Activated CD8-positive, alpha-beta memory T cell treated with anti-CD3 and anti-CD28 coated beads for 24 hours (primary cell): ENCODE measurements around the gene DTHD1.

Experiments used
- DNase-seq: peaks from one replicate; pipeline ENCODE4 v3.0.0-alpha.2; 2020

DTHD1 gene

DNA sequence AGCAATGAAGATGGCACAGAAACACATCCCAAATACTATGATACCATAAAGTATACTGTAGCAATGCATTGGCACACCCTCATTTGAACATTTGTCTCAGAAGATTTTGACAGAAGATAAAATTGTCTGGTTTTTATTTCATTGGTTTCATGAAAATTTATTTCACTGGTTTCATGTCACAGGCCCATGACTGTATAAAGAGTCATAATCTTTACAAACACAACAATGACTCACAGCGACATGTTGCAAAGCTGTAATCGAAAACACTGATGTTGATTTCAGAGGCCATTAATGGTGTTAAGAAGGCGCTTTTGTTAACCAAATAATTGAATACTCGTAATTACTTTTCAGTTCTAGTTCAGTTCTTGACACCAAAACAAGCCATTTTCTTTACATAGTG is 8.1 kb upstream of the DTHD1 start:
- DNase-seq = no peak

GRCh38 chr4:36274158-36274557 is 7.3 kb upstream of the DTHD1 start:
- DNase-seq = no peak

DNA sequence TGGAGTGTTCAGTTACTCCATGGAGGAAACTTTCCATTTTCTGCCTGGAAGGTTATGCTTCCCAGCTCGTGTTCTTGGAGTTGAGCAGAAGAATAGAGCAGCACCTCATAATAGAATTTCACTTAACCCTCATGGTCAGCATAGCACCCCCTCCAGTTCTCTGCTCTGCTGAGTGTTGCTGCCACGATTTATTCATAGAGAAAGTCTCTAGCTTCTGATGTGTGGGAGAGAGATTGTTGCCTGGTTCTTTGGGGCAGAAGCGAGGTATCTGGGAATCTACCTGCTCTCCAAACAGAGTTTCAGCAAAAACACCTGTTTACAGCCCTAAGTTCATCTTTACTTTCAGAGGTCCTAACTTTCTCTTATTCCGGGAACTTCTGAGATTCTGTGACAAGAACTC is 3.9 kb upstream of the DTHD1 start:
- DNase-seq = no peak

- no peak for DNase-seq
Measured at GRCh38 chr4:36278789-36279188, 2.6 kb upstream of the DTHD1 start.

DNA sequence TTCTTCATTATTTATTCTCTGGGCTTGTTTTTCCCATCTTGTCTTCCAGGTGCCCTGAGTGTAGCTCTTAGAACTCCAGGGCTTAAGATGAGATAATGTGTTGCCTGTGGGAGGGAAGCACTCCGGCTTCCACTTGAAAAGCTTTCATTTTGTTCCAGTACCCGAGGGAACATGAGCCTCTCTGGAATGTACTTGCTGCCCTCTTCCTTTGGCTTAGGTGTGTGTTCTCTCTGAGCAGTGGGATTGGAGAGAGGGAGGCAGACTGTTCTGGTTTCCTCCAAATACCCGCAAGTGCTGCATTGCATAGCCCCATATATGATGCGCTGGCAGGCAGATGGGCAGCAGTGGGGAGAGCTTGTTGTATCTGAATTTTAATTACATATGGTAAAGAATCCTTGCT is 861 bp upstream of the DTHD1 start:
- no peak for DNase-seq

DNA sequence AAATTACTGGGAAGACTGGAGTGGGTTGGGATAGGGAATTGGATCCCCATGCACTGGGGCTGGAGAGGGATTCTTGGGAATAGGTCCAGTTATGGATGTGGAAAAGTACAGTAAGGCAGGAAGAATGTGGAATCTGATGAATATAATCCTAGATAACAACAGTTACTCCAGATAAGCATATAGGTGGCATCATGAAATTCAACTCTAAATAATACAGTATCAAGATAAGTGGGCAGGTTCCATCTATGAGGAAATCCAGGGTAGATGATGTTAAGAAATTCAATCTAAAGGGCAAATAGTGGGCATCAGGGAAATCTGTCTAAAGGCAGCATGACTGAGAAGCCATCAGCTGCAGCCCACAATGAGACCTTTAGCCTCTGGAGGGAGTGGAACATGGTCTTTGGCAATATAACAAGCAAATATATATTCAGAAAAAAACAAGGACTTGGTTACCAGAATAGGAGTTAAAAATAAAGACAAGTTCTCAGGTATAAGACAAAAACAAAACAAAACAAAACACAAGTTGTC is 1.2 kb downstream of the DTHD1 start:
- no peak for DNase-seq

DNA sequence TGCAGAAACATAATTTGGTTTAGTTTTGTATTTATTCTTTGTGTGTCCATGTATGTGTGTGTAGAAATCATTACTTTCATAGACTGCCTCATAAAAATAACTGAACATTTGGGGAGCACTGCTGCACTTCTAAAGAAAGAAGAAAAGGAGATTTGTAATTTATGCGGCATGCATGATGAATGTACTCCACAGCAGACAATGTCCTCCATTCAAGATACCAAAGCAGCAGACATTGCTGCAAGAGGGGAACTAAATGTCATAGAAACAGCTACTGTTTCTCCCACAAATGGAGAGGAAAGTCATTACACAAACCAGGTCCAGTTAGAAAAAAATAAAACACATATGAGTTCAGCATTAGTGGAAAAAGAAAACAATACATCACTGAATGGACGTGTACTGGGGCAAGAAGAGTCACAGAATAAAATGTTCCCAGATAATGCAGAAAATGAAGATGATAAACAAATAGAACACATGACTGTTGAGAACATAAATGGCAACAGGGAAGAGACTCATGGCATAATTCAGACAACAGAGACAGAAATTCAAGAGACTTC is 2.6 kb downstream of the DTHD1 start:
- DNase-seq = no peak

DNA sequence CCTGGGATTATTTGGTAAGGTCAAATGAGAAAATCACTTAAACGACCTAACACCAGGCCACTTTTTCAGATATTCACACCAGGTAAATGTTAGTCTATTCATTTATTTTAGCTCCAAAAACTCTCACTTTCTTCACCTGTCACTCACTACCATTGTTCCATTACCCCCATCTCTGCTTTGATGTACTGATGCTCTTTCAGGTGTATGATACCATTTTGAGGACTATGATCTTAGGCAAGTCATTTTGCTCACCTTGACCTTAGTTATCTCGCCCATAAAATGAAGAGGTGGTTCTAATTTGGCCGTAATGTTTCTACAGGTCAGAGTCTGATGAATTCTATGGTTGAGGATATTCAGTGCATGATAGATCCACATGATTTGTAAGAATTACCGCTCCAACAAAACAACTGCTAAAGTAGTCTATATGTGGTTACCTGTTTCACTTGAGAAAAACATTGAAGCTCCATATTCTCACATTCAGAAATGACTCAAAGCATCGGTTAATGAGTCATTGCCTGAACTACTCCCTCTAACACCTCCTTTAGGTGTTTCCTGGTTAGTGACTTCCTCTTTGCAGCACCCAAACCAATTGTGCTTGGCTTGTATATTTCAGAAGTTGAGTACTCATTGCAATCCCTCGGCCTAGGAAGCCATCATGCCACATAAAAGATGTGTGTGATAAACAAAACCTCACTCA is 4.5 kb downstream of the DTHD1 start:
- DNase-seq = no peak

- no peak for DNase-seq
Measured at GRCh38 chr4:36286481-36286871, 5.1 kb downstream of the DTHD1 start.

DNA sequence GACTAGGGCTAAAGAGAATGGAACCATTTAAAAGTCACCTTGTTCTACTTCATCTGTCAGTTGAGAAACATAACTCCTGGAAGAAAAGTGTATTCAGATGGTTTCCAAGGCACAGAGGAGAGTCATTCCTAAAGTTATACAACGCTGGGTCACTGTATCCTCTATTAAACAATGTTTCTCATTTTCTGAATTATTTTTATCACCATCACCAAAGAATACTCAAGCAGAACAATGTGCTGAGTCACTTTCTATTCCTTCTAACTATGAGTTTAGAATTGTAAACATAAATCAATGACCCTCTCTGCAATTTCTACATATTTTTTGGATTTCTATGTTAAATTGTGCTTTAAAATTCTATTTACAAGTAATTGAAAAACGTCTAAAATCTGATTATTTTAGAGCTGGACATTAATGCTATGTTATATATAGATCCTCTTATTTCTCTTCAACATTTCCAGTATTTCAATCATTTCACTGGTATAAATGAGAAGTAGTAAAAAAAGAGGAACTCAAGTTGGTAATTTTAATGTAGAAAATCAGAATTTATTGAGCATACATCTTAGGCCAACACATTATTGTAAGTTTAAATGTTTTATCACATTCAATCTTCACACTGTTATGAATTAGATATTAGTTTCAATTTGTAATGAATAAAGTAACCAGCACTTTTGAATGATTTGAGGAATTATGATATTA is 7.5 kb downstream of the DTHD1 start:
- DNase-seq = no peak

DNA sequence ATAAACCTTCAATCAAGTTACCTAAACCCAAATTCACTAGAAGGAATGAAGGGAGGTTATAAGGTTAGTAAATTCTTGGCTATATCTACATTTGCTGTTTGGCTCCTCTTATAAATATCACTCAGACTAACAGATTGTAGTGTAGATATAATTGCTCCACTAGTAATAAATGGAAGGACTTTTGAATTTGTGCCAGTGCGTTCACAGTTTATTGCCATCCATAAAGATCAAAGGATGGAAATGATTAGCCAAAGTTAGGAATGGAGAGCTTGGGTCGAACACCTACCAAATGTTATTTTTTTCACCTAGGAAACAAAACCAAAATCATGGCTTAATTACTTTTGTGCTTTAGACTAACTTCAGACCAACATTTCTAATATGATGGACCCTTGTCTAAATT is 9.2 kb downstream of the DTHD1 start:
- no peak for DNase-seq

DNA sequence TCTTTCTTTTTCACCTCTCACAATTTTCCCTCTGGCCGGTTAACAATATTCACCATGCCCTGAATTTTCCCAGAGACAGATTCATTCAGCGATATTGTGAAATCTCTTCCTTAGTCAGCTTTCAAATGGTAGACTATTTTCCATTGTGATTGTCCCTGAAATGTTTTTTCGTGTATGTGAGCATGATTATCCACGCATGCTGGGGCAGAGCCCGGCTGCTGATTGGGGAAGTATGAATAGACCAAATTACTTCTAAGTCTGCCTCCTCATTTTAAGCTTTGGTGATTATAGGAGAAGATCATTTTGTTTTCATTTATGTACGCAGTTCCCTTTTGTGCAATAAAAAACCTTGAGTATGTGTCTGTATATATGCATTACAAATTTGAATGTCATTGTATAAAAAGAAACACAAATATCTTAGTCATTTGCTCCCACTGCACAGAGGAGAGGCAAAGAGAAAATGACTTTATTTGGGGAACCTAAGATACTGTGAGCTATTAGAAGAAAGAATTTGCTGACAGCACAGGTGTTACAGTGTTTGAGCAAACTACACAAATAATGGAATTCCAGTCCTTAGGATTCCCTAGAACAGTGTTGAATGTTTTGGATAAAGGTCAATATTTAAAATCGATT is 11.3 kb downstream of the DTHD1 start:
- no peak for DNase-seq

DNA sequence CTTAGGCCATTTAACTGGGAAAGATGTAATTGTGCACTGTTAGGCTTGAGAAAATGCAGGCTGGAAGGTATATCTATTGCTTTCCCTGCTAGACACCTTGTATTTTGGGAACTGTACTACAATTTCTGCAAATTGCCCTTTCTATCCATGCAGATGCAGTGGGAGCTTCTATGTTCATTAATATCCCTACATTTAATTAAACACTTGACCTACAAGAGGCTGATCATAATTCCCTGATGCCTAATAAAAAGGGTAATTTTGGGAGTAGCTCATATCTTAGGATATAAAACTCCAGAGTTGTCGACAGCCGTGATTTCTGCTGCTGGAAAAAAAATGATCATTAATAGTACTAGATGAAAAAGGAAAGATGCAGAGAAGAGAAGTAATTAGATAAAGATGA is 19.7 kb downstream of the DTHD1 start:
- DNase-seq = no peak

- DNase-seq = no peak
Measured at GRCh38 chr4:36303426-36304137, 22.2 kb downstream of the DTHD1 start.

DNA sequence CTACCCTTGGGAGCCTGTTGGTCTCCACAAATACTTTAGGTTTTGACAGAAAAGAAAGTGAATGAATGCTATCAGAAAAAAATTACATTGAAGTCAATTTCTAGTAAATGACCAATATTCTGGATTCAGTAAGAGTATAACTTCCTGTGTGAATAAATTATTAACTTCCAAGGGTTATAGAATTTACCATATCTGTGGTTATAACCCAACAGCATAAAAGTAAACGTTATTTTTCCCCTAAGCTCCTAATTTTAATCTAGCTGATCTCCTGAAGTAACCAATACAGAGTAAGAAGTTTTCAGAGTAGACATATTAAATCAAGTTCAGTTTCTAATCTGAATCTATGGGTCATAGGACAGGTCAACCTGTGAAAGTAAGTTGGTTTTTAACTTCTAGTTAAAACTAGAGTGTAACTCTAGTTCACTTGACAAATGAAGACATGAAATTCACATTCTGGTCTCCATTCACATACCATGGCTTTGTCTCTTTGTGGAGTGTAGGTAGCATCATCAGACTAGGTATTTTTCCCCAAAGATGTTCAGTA is 22.8 kb downstream of the DTHD1 start:
- no peak for DNase-seq

- DNase-seq = no peak
Measured at GRCh38 chr4:36308150-36308549, 26.7 kb downstream of the DTHD1 start.

DNA sequence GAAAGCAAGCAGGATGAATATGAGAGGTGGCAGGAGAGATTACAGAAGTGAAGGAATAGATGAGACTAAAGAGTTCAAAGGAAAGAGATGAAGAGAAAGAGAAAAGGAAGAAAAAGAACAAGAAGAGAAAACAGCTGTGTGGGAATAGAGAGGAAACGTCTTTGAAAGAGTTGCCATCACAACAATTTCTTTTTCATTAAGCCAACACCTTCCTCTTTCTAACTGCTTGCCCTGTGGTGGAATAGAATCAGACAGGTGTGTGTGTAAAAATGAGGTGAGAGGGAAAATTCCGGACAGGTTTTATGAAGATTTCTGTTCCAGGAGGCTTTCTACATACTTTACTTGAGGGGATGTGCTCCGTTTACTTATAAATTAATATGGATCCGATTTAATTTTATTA is 28.8 kb downstream of the DTHD1 start:
- no peak for DNase-seq

GRCh38 chr4:36310793-36311192 is 29.4 kb downstream of the DTHD1 start:
- no peak for DNase-seq

- no peak for DNase-seq
Measured at GRCh38 chr4:36312511-36312910, 31.1 kb downstream of the DTHD1 start.

- no peak for DNase-seq
Measured at GRCh38 chr4:36313301-36313700, 31.9 kb downstream of the DTHD1 start.

DNA sequence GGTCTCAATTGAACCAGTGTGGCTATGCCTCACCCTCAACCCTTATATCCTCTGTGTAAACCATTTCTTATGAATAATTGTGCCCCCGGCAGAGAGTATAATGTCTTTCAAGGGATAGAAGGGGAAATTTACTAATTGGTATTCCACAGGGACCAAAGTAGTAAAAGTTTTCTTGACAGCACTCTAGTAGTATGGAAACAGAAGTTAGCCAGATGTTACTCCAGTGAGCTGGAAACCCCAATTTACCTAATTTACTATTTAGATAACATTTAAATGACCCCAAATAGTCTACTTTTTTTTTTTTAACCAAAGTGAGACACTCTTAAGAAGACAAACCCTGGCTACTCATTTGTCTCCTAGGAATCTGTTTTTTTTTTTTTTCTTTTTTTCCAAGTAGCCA is 32.3 kb downstream of the DTHD1 start:
- no peak for DNase-seq

- no peak for DNase-seq
Measured at GRCh38 chr4:36316607-36317006, 35.2 kb downstream of the DTHD1 start.

GRCh38 chr4:36317721-36318120 is 36.3 kb downstream of the DTHD1 start:
- no peak for DNase-seq
